NCI-H510A (cell line): ENCODE measurements around the gene SNORC.
A peak's percentile ranks its signal among the peaks of the same experiment; 100 is the strongest.

ENCODE experiments used
- DNase-seq: peaks from one replicate; lab custom pipeline; 2025; lab: John Stamatoyannopoulos, UW

The SNORC gene

GRCh38 chr2:232882505-232883115 is 12.5 kb downstream of the SNORC start:
- DNase-seq = no peak

- no peak for DNase-seq
These were observed 13.2 kb downstream of the SNORC start for GRCh38 chr2:232883116-232883721.

- DNase-seq = no peak
These were observed 13.9 kb downstream of the SNORC start for GRCh38 chr2:232884001-232884421.

DNA sequence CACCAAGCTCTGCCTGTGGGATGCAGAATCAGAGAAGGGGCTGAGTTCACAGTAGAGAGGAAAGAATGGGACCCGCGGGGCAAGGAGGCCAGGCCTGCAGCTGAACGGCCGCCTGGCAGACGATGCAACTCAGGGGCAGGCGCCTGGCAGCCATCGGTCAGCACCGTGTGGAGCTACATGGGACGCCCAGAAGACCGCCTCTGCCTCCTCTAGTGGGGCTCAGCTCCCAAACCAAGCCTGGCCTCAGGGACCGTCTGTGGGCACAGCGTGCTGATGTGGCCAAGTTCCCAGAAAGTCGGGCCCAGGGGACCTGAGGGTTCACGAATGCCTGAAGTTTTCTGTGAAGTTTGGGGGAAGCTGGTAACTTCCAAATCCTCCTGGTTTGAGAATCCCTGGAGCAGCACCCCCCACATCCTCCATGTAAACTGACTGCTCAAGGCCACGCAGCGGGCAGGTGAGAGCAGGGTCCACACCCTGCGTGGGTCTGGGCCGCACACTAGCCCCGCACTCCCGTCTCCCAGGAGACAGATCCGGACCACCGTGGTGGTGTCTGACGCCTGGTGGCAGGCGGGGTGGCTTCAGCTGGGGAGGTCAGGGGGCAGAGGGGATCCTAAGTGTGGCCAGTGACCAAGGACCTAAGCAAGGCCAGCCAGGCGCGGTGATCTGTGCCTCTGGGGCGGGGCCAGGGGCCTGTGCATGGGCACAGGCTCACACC is 14.6 kb downstream of the SNORC start:
- DNase-seq = no peak

DNA sequence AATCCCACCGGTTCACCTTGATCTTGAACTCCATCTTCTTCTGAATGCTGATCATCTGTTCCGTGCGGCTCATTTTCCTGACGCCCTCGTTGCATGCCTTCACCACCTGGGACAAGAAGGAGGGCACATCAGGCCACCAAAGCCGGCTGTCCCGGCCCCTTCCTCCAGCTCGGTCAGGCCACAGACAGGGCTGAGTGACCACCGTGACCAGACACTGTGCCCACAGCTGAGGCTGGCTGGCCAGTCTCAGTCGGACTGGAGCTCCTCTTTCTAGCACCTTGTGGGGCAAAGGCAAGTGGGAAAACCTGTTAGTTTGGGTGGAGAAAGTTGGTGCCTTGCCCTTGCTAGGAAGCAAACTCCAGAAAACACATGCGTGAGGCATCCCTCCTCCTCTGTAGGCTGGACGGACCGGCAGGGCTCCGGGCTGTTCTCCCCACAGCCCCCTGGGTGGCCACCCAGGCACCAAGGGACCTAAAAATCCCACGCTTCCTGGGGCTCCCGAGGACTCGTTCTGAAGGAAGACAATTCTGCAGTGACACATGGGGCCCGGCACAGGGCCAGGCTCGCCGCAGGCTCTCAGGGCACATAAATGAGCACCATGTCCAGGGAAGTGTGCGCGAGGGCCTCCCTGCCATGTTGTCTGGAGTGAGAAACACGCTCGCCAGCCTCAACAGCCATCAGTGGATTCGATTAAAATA is 15.3 kb downstream of the SNORC start:
- DNase-seq = no peak

DNA sequence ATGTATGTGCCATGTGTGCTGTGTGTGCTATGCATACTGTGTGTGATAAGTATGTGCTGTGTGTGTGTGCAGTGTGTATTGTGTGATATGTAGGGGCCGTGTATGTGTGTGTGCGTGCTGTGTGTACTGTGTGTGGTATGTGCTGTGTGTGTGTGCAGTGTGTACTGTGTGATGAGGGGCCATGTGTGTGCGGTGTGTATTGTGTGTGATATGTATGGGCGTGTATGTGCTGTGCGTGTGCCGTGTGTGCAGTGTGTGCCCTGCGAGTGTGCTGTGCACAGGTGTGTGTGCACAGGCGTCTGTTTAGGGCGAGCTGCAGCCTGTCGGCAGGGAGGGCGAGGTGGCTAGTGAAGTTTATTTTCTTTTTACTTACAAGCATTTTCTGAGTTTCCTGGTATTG is 16.1 kb downstream of the SNORC start:
- DNase-seq = no peak

DNA sequence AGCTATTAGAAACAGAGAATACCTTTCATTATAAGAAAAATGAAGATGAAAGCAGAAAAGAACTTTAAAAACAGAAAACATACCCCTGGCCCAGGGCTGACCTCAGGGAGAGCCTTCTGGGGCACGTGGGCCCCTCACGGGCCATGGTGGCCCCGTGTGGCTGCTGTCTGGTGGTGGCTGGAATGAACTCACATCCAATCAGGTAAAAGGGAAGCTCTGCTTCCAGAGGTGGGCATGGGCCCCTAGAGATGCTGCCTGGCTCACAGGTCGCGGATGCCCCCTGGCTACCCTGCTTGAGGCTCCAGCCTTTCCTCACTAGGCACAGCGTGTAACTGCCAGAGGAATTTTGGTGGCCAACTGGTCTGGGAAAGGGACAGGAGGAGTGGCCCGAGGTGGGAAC is 16.6 kb downstream of the SNORC start:
- DNase-seq = no peak

DNA sequence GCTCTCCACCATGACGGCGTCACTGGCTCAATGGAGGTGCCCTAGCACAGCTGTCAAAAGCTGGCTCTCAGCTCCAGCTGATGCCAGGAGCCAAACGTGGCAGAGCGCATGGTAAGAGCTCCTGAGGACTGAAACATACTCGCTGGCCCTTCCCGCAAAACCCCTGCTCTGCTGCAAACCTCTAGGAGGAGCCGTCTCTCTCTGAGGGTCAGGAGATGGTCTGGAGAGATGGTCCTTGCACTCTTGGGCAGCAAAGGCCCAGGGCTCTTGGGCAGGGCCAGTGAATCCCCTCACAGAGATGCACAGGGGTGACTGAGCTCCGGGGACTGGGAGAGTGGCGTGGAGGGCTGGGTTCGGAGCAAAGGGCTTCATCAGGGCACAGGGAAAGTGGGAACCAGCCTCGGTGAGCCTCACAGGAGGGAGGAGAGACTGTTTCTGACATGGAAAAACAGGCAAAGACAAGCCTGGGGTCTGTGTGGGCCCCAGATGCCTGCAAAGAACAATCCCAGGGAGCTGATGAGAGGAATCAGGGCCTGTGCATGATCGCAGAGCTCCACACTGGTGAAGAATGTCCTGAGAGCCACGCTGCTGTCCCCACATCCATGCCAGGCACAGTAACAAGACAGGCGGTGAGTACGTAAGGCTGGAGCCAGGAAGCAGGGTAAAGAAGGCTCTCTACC is 17.2 kb downstream of the SNORC start:
- DNase-seq = no peak

- DNase-seq = no peak
These were observed 18.2 kb downstream of the SNORC start for GRCh38 chr2:232888099-232888836.

- DNase-seq = no peak
These were observed 18.9 kb downstream of the SNORC start for GRCh38 chr2:232888839-232889529.

DNA sequence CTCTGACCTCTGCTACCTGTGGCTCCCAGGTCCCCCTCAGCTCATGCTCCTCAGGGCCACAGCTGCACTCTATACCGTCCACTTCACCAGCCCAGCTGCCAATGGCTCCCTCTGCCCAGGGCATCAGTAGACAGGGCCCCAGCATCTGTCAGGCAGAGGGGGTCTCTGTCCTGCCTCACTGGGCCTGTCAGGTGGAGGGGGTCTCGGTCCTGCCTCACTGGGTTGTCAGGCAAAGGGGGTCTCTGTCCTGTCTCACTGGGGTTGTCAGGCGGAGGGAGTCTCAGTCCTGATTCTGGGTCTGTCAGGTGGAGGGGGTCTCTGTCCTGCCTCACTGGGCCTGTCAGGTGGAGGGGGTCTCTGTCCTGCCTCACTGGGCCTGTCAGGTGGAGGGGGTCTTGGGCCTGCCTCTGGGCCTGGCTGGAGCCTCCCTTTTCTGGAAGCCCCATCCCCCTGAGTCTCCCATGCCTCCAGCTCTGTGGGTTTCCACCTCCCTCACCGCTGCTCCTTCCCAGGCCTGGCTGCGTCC is 19.9 kb downstream of the SNORC start:
- DNase-seq = no peak

- DNase-seq = no peak
These were observed 20.5 kb downstream of the SNORC start for GRCh38 chr2:232890536-232890895.

- peak; percentile 92 for DNase-seq
These were observed 21.0 kb downstream of the SNORC start for GRCh38 chr2:232890896-232891601.

GRCh38 chr2:232891621-232892071 is 21.6 kb downstream of the SNORC start:
- no peak for DNase-seq

DNA sequence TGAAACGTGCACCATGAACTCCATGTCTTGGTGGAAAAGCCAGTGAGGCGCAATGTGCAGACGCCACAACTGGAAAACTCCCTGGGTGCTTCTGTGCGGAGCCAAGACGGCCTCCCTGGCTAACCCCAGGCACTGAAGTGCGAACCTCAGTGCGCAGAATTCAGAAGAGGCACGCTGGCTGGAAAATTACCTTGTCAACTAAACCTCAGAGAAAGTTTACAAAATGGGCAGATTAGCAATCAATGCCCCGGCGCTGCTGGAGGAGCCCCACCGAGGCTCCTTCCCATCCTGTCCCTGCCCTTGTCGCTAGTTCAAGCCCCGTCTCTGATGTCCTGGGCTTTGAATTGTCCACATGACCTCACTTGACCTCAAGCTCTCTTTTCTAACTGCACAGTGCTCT is 22.2 kb downstream of the SNORC start:
- no peak for DNase-seq

- no peak for DNase-seq
These were observed 22.8 kb downstream of the SNORC start for GRCh38 chr2:232892843-232893242.

DNA sequence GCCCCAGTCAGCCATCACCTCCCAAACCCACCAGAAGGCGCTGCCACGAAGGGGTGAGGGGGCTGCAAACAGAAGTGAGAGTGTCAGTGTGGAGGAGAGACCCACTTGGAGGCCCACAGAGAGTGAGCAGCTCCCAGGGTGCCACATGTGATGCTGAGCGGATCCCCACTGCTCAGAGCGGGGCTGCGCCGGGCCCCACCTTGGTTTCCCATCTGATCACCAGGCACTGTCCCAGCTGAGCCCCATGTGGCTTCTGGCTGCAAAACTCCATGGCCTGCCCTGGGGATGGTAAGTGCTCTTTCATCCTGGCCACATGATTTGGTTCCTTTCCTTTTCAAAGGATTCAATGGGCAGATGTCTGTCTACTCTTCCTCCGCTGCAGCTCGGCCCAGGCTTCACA is 23.8 kb downstream of the SNORC start:
- DNase-seq = no peak

- no peak for DNase-seq
These were observed 24.2 kb downstream of the SNORC start for GRCh38 chr2:232894251-232894650.

GRCh38 chr2:232894746-232895145 is 24.7 kb downstream of the SNORC start:
- no peak for DNase-seq

DNA sequence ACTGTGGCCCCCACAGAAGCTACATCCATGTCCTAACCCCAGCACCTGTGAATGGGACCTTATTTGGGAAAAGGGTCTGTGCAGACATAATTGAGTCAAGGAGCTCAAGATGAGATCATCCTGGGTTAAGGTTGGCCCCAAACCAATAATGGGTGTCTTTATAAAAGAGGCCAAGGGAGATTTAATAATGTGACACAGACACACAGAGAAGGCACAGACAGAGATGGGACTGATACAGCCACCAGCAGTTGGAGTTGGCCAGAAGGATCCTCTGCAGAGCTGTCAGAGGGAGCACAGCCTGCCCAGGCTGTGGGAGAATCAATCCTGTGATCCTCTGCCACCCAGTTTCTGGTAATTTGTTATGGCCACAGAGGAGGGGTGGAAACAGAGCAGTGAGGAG is 26.0 kb downstream of the SNORC start:
- no peak for DNase-seq
